HG03521 (cell line): ENCODE measurements around the gene P3H1.
"Not testable (repeated sequence)": the region's sequence is repeated elsewhere in the genome, so short reads cannot be mapped to it uniquely, and the experiment has no call there.

Experiments
- ATAC-seq: cut with Tn5 transposase; IDR thresholded peaks from one replicate; pipeline ENCODE4 v1.9.1; 2021; ENCODE audit warnings: mild to moderate bottlenecking, moderate library complexity; ENCODE audit not compliant: unreplicated experiment

Gene P3H1

GRCh38 chr1:42766741-42767509 lies at the start of gene P3H1, which contains the start of gene C1orf50:
P3H1 (minus strand) TSS chr1:42767028; CDS start chr1:42766971, 57 bp downstream.
C1orf50 (plus strand) TSS chr1:42767249; CDS start chr1:42767312, 63 bp downstream.
- ATAC-seq: peak; percentile 89

- ATAC-seq: no peak
Observed at GRCh38 chr1:42815941-42816584, 49.2 kb upstream of the P3H1 start.

- not testable (repeated sequence) for ATAC-seq
Observed at GRCh38 chr1:42814815-42815214, 48.0 kb upstream of the P3H1 start.

GRCh38 chr1:42807056-42807668 lies 40.3 kb upstream of the P3H1 start:
- no peak for ATAC-seq

- ATAC-seq: no peak
Observed at GRCh38 chr1:42806593-42806992, 39.8 kb upstream of the P3H1 start.

- no peak for ATAC-seq
Observed at GRCh38 chr1:42806171-42806570, 39.3 kb upstream of the P3H1 start.

- no peak for ATAC-seq
Observed at GRCh38 chr1:42801832-42802473, 35.1 kb upstream of the P3H1 start.

- ATAC-seq: no peak
Observed at GRCh38 chr1:42797979-42798378, 31.2 kb upstream of the P3H1 start.

- ATAC-seq: no peak
Observed at GRCh38 chr1:42797414-42797813, 30.6 kb upstream of the P3H1 start.

GRCh38 chr1:42793824-42794223 lies 27.0 kb upstream of the P3H1 start:
- ATAC-seq: no peak

- no peak for ATAC-seq
Observed at GRCh38 chr1:42788021-42788420, 21.2 kb upstream of the P3H1 start.

- no peak for ATAC-seq
Observed at GRCh38 chr1:42786097-42786496, 19.3 kb upstream of the P3H1 start.

GRCh38 chr1:42784946-42785693 lies 18.3 kb upstream of the P3H1 start, which contains the start of gene TMEM269:
TMEM269 (plus strand) TSS chr1:42784991; CDS start chr1:42789894, 4,903 bp downstream.
- no peak for ATAC-seq

GRCh38 chr1:42784547-42784945 lies 17.7 kb upstream of the P3H1 start:
- ATAC-seq: no peak

GRCh38 chr1:42783092-42783491 lies 16.3 kb upstream of the P3H1 start:
- ATAC-seq: no peak

- ATAC-seq: no peak
Observed at GRCh38 chr1:42780176-42780575, 13.3 kb upstream of the P3H1 start.

- ATAC-seq: no peak
Observed at GRCh38 chr1:42779725-42780124, 12.9 kb upstream of the P3H1 start.

GRCh38 chr1:42777852-42778251 lies 11.0 kb upstream of the P3H1 start:
- ATAC-seq: no peak

- no peak for ATAC-seq
Observed at GRCh38 chr1:42776502-42776901, 9.7 kb upstream of the P3H1 start.

GRCh38 chr1:42774928-42775526 lies 8.2 kb upstream of the P3H1 start:
- ATAC-seq: no peak
